CD4-positive, CD25-positive, alpha-beta regulatory T cell (primary cell): Measurements from ENCODE around the gene CAPN11. TPM values are rescaled to one million over a fixed set of nuclear protein-coding genes. Genes with fewer than 3 reads are reported as not detected.
A peak's percentile ranks its signal among the peaks of the same experiment; 100 is the strongest.

Experiments used
- ATAC-seq, 2 donors: fragments of 150-1000 bp; cut with Tn5 transposase; one replicate each; pipeline ENCODE4 v1.10.0; 2021; ENCODE audit warnings: low read depth in 2 of 2, moderate number of reproducible peaks in 2 of 2, moderate library complexity in 1 of 2
- DNase-seq, 3 donors: peaks; one replicate each; pipeline versions ENCODE4 v3.0.0 to v3.0.0-alpha.2; 2012 to 2022; ENCODE audit warnings: mixed read lengths in 1 of 3
- H3K27ac ChIP-seq: one replicate; pipeline ENCODE4 v1.7.0; 2013; ENCODE audit warnings: mild to moderate bottlenecking, low read length; ENCODE audit not compliant: insufficient read depth, poor library complexity, severe bottlenecking
- H3K27me3 ChIP-seq: one replicate; pipeline ENCODE4 v1.7.0; 2013; ENCODE audit warnings: low read length; ENCODE audit not compliant: control insufficient read depth, insufficient read depth
- H3K36me3 ChIP-seq: one replicate; pipeline ENCODE4 v1.7.0; 2013; ENCODE audit warnings: mild to moderate bottlenecking, low read length, moderate library complexity; ENCODE audit not compliant: control insufficient read depth, insufficient read depth
- H3K4me1 ChIP-seq: 2 replicates; pipeline ENCODE4 v1.7.0; 2013; ENCODE audit warnings: mild to moderate bottlenecking, low read length; ENCODE audit not compliant: insufficient read depth, control insufficient read depth, poor library complexity, severe bottlenecking
- H3K4me3 ChIP-seq: one replicate; pipeline ENCODE4 v1.7.0; 2013; ENCODE audit warnings: low read depth, mild to moderate bottlenecking, low read length, moderate library complexity
- H3K9me3 ChIP-seq, 2 experiments: 1 replicate in 1 of 2; 2 replicates in 1 of 2; pipeline ENCODE4 v1.7.0; 2013; ENCODE audit warnings: low read length in 2 of 2, mild to moderate bottlenecking in 1 of 2, moderate library complexity in 1 of 2; ENCODE audit not compliant: control insufficient read depth in 2 of 2
- H3K27ac Mint-ChIP-seq, 3 donors: one replicate each; pipeline ENCODE4 v1.8.0; 2020 to 2022; ENCODE audit warnings: mild to moderate bottlenecking in 3 of 3, mixed read lengths in 3 of 3, moderate library complexity in 2 of 3
- H3K27me3 Mint-ChIP-seq: one replicate; pipeline ENCODE4 v1.8.0; 2022; ENCODE audit warnings: mild to moderate bottlenecking, mixed read lengths
- H3K36me3 Mint-ChIP-seq: one replicate; pipeline ENCODE4 v1.8.0; 2020; ENCODE audit warnings: mixed read lengths
- H3K4me1 Mint-ChIP-seq, 4 donors: one replicate each; pipeline ENCODE4 v1.8.0; 2020 to 2022; ENCODE audit warnings: mixed read lengths in 4 of 4, mild to moderate bottlenecking in 1 of 4
- H3K4me3 Mint-ChIP-seq, 4 donors: one replicate each; pipeline ENCODE4 v1.8.0; 2020 to 2022; ENCODE audit warnings: mild to moderate bottlenecking in 4 of 4, mixed read lengths in 4 of 4, moderate library complexity in 3 of 4
- H3K9me3 Mint-ChIP-seq, 7 donors: one replicate each; pipeline ENCODE4 v1.8.0; 2020 to 2022; ENCODE audit warnings: mixed read lengths in 7 of 7, mild to moderate bottlenecking in 3 of 7, moderate library complexity in 2 of 7
- polyA plus RNA-seq, 4 donors: library from polyadenylated mRNA; unstranded; fragments of 300-500 nt; fragmentation: Illumina TruSeq; gene quantifications; one replicate each; pipeline ENCODE4 v1.2.3, GENCODE V29; 2021
- total RNA-seq: library from RNA; stranded (reverse); gene quantifications from one replicate; pipeline ENCODE4 v1.2.3, GENCODE V29; 2022

Gene CAPN11
- total and polyA plus RNA-seq, 5 donors from 2014 or later, result not detected

DNA sequence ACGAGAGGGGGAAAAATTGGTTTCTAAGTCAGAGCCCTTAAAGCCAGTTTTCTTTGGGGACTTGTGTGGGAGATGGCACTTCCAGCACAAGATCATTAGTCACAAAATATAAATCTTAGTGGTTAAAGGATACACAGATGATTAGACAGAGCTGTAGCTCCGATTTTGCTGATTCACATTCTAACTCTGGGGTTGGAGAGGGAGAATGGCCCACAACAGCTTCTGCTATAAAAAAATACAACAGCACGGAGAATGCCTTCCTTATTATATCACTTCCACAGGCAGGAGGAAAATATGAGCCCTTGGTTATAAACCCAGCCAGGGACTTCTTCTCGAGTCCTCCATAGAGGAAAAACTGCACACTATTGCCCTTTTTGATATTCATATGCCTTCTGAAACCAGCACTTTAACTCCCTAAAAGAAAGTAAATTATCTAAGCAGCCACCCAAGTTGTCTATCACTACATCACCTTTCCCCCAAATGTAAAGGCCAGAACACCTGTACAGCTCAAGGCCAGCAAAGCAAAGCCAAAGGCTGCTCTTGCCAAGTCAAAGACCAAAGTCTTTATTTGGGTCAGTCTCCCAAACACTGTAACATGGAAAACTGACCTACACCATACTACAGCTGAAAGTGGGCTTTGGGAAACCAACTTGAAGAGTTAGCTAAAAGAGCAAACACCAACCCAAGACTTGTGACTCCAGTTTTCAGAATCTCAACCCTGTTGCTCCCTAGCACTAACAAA is 41.8 kb upstream of the CAPN11 start:
- H3K27me3 Mint-ChIP-seq, result no peaks in the 10 kb centered on the region
- Histone ChIP-seq H3K36me3 (peaks cover 32% of the 10 kb centered on the region), H3K4me3 (no peak overlapping the region), H3K27ac (no peak overlapping the region), H3K27me3 (no peaks in the 10 kb centered on the region), H3K9me3 (no peaks in the 10 kb centered on the region), H3K4me1 (peaks cover 4% of the 10 kb centered on the region)
- H3K27ac Mint-ChIP-seq, result peak overlapping the region; percentile 27 to 89 (median 80)
- peaks cover 28% of the 10 kb centered on the region for H3K36me3 Mint-ChIP-seq
- peaks cover 8 to 43% (median 26%) of the 10 kb centered on the region in 4 donors for H3K4me1 Mint-ChIP-seq
- no peak overlapping the region for H3K4me3 Mint-ChIP-seq
- ATAC-seq (no peak), DNase-seq (no peak)
- no peaks in the 10 kb centered on the region for H3K9me3 Mint-ChIP-seq

DNA sequence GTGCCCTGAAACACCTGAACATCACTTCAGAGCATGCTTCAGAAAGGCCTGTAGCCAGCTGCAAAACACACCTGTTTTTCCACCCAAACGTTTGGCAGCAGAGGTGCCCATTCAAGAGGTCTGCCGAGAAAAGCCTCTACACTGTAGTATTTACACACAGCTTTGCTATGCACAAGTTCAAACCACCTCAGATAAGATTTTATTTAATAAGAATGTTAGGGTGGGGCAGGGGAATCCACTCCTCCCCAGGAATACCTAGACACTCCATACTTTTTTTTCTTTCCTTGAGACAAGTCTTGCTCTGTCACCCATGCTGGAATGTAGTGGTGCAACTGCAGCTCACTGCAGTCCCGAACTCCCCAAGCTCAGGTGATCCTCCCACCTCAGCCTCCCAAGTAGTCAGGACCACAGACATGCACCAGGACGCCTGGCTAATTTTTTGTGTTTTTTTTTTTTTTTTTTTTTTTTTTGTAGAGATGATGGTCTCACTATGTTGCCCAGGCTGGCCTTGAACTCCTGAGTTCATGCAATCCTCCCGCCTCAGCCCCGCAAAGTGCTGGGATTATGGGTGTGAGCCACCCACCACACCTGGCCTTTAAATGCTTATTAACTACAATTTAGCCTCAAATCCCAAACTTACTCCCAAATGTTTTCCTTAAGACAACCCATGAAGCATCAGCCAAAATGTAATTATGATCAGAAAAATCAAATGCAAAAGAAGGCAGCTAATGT is 41.1 kb upstream of the CAPN11 start:
- no peaks in the 10 kb centered on the region for H3K27me3 ChIP-seq
- no peaks in the 10 kb centered on the region for H3K9me3 Mint-ChIP-seq
- H3K4me3 ChIP-seq, result no peak overlapping the region
- H3K27me3 Mint-ChIP-seq, result no peaks in the 10 kb centered on the region
- no peaks in the 10 kb centered on the region for H3K9me3 ChIP-seq
- H3K4me1 ChIP-seq, result peaks cover 6% of the 10 kb centered on the region
- peaks cover 25% of the 10 kb centered on the region for H3K36me3 ChIP-seq
- H3K4me3 Mint-ChIP-seq, result no peak overlapping the region
- H3K36me3 Mint-ChIP-seq, result peaks cover 23% of the 10 kb centered on the region
- ATAC-seq (no peak), DNase-seq (no peak)
- no peak overlapping the region for H3K27ac ChIP-seq
- H3K4me1 Mint-ChIP-seq, result peaks cover 12 to 45% (median 26%) of the 10 kb centered on the region in 4 donors
- H3K27ac Mint-ChIP-seq, result peak overlapping the region in 1 of 3 donors; percentile 89

DNA sequence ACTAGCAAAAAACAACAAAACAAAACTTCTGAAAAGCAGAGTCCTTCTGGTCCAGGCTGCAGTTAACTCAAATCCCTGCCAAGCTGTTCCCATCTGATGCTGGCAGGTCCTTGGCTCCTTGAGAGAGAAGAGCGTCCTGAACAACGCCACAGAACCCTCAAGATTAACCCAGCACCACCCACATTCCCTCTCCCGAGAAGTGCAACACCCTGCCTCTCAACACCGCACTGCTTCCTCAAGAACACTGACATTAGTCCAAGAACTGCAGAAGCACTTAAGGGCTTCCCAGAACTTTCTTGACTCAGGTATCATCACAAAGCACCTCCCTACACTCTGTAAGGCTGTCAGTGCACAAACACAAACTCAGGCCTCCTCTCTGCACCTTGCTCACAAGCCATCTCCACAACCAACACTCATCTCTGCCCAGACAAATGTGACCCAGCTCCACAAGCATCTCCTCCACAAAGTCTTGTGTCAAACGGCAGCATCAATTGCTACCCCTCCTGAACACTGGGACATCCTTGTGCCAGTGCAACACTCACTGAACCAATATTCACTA is 38.8 kb upstream of the CAPN11 start:
- Mint-ChIP-seq H3K4me1 (peaks cover 21 to 67% (median 48%) of the 10 kb centered on the region in 4 donors), H3K4me3 (no peak overlapping the region), H3K27ac (peak overlapping the region in 2 of 3 donors; percentile 18 to 26), H3K36me3 (peaks cover 11% of the 10 kb centered on the region), H3K27me3 (no peaks in the 10 kb centered on the region), H3K9me3 (no peaks in the 10 kb centered on the region)
- H3K4me1 ChIP-seq, result peaks cover 27% of the 10 kb centered on the region
- no peaks in the 10 kb centered on the region for H3K27me3 ChIP-seq
- H3K36me3 ChIP-seq, result peaks cover 6% of the 10 kb centered on the region
- no peaks in the 10 kb centered on the region for H3K9me3 ChIP-seq
- H3K27ac ChIP-seq, result no peak overlapping the region
- ATAC-seq (no peak), DNase-seq (no peak)
- no peak overlapping the region for H3K4me3 ChIP-seq

DNA sequence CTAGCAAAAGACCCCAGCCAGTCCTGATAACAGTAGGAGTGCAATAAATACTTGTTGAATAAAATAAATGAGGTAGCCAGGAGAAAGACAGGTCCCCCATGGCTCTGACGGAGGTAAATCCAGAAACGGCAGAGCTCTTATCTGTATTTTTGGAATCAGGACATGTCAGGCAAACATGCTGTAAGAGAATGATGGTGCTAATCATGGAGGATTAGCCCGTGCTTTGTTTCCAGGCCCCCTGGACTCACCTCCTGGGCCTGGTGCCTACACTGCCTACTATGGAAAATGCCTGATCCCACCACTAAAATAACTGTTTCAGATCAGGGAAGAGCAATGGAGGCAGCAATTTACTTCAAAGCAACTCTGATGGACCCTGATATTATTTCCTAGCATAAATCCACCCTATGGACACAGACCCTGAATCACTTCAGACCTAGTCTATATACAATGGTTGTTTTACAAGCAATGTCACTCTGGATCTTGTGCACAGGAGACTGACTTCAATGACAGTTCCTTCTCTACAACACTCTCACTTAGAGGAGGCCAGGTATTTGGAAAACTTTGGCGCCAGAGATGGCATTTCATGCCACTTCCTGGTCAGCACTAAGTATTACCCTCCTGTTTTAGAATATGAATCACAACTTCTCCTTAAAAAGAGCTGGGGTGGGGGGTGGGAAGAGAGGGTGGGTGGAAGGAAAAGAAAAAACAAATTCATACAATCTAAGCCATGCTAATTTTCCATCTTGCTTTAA is 37.8 kb upstream of the CAPN11 start:
- Mint-ChIP-seq H3K27ac (peak overlapping the region in 1 of 3 donors; percentile 18), H3K36me3 (peaks cover 6% of the 10 kb centered on the region), H3K9me3 (no peaks in the 10 kb centered on the region), H3K4me3 (peak overlapping the region in 1 of 4 donors; percentile 1), H3K4me1 (peaks cover 25 to 75% (median 54%) of the 10 kb centered on the region in 4 donors), H3K27me3 (no peaks in the 10 kb centered on the region)
- peaks cover 36% of the 10 kb centered on the region for H3K4me1 ChIP-seq
- peaks cover under 1% of the 10 kb centered on the region for H3K36me3 ChIP-seq
- no peaks in the 10 kb centered on the region for H3K9me3 ChIP-seq
- H3K4me3 ChIP-seq, result no peak overlapping the region
- ATAC-seq, result no peak
- no peaks in the 10 kb centered on the region for H3K27me3 ChIP-seq
- DNase-seq, result no peak
- H3K27ac ChIP-seq, result no peak overlapping the region

DNA sequence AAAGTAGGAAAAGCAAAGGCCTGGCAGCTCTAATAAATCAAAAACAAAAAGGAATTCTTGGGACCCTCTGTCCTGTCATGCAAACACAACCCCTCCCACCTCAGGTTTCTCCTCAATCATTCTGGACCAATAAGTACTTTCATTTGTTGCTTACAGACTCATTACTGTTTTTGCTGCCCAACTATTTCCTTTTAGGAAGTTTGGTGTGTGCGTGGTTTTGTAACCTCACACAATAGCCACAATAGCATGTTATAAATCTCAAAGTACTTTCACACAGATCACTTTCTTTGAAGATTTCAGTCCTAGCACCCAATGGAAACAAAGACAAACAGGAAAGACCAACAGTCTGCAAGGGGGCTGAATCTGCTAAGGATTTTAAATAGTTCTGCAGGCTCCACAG is 35.8 kb upstream of the CAPN11 start:
- H3K27ac Mint-ChIP-seq, result peak overlapping the region in 2 of 3 donors; percentile 30 to 45
- peak overlapping the region; percentile 54 for H3K4me3 ChIP-seq
- H3K36me3 Mint-ChIP-seq, result peaks cover 4% of the 10 kb centered on the region
- peak overlapping the region in 2 of 4 donors; percentile 28 to 92 for H3K4me3 Mint-ChIP-seq
- no peaks in the 10 kb centered on the region for H3K9me3 ChIP-seq
- DNase-seq (peak in 1 of 3 donors; percentile 33), ATAC-seq (no peak)
- peaks cover 47% of the 10 kb centered on the region for H3K4me1 ChIP-seq
- no peaks in the 10 kb centered on the region for H3K9me3 Mint-ChIP-seq
- H3K36me3 ChIP-seq, result no peaks in the 10 kb centered on the region
- H3K27ac ChIP-seq, result no peak overlapping the region
- H3K27me3 Mint-ChIP-seq, result no peaks in the 10 kb centered on the region
- peaks cover 34 to 75% (median 53%) of the 10 kb centered on the region in 4 donors for H3K4me1 Mint-ChIP-seq
- H3K27me3 ChIP-seq, result no peaks in the 10 kb centered on the region

DNA sequence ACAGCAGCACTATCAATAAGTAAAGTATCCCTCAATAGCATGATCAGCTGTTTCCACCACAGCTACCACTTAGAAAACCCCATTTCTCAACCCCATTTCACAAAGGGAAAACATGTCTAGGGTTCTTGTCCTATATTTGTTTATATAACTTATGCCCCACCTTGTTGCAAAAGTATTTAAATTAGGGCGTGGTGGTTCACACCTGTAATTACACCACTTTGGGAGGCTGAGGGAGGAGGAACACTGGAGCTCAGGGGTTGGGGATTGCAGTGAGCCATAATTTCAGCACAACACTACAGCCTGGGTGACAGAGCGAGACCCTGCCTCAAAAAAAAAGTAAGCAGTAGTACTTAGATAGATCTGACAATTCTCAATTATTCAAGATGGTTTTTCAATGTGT is 35.1 kb upstream of the CAPN11 start:
- Mint-ChIP-seq H3K4me1 (peaks cover 30 to 71% (median 53%) of the 10 kb centered on the region in 4 donors), H3K27me3 (no peaks in the 10 kb centered on the region), H3K36me3 (peaks cover 4% of the 10 kb centered on the region), H3K9me3 (no peaks in the 10 kb centered on the region), H3K4me3 (peak overlapping the region in 3 of 4 donors; percentile 17 to 92 (median 27)), H3K27ac (peak overlapping the region in 2 of 3 donors; percentile 8 to 30)
- no peak overlapping the region for H3K27ac ChIP-seq
- H3K9me3 ChIP-seq, result no peaks in the 10 kb centered on the region
- ATAC-seq (no peak), DNase-seq (no peak)
- no peaks in the 10 kb centered on the region for H3K36me3 ChIP-seq
- H3K27me3 ChIP-seq, result no peaks in the 10 kb centered on the region
- peaks cover 55% of the 10 kb centered on the region for H3K4me1 ChIP-seq
- peak overlapping the region; percentile 54 for H3K4me3 ChIP-seq
